Activated CD4-positive, alpha-beta T cell treated with anti-CD3 and anti-CD28 coated beads, Interleukin-2, amount 50 U/mL, for 16 hours (primary cell): ENCODE results near the gene MTCP1.

ENCODE experiments used
- DNase-seq: peaks from one replicate; pipeline ENCODE4 v3.0.0-alpha.2; 2020

MTCP1 gene, protein sequence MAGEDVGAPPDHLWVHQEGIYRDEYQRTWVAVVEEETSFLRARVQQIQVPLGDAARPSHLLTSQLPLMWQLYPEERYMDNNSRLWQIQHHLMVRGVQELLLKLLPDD

GRCh38 chrX:155070975-155071693 is at the start of gene MTCP1, which contains the start of the genes BRCC3 and CMC4:
Gene MTCP1, minus strand, starts transcription at chrX:155071136. Its CDS starts 5,126 bp downstream, at chrX:155066010.
Gene BRCC3, plus strand, starts transcription at chrX:155071508. Its CDS starts 20 bp downstream, at chrX:155071528.
Gene CMC4, minus strand, starts transcription at chrX:155071136. Its CDS starts 7,113 bp downstream, at chrX:155064023.
- peak; percentile 83 for DNase-seq

- DNase-seq = no peak
These were observed 44.4 kb upstream of the MTCP1 start for GRCh38 chrX:155115174-155115819.

- no peak for DNase-seq
These were observed 42.2 kb upstream of the MTCP1 start for GRCh38 chrX:155113097-155113496.

- DNase-seq = no peak
These were observed 41.2 kb upstream of the MTCP1 start for GRCh38 chrX:155112171-155112570.

DNA sequence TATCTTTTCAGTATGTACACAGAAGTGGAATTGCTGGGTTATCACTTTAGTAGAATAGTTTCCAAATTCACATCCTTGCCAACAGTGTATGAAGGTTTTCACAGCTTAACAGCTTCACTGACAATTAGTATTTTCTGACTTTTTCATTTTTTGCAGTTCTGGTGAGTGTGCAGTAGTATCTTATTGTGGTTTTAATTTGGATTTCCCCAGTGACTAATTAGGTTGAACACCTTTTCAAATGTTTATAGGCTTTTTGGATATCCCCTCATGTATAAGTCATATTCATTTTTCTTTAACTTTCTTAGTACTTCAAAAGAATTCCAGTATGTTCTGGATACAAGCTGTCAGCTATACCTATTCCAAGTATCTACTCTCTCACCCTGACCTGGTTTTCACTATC is 37.5 kb upstream of the MTCP1 start:
- peak; percentile 6 for DNase-seq

- no peak for DNase-seq
These were observed 35.0 kb upstream of the MTCP1 start for GRCh38 chrX:155105919-155106318.

GRCh38 chrX:155094468-155095061 is 23.6 kb upstream of the MTCP1 start:
- peak; percentile 41 for DNase-seq

- DNase-seq = no peak
These were observed 16.2 kb upstream of the MTCP1 start for GRCh38 chrX:155086961-155087735.

GRCh38 chrX:155086202-155086840 is 15.4 kb upstream of the MTCP1 start:
- peak; percentile 44 for DNase-seq

DNA sequence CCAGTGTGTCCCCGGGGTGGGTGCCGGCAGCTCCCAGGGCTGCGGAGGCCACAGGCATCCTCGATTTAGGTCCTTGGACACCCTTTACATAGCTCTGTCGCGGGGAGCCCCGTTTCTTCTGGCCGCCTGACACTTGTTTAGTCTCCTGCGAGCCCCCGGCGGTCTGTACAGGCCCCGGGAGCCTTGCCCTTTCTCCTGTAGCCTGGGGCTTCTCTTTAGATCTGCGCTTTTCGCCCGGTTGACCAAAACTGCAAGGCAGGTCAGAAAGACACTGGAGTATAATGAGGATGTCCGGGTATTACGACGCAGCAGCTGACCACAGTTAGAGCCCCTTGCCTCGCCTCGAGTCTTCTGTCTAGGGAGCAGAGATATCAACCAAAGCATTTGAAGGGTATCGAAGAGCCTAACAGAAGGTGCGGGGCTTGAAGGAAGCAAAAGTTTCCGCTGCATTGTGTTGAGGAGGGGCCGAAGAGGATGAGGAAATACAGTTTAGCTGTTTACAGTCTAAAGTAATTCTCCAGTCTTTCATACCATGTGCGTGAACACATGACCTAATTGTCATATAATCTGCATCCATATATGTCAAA is 851 bp upstream of the MTCP1 start:
- DNase-seq = no peak

GRCh38 chrX:155070663-155070974 is 317 bp downstream of the MTCP1 start:
- DNase-seq = no peak

GRCh38 chrX:155070038-155070437 is 898 bp downstream of the MTCP1 start:
- no peak for DNase-seq

DNA sequence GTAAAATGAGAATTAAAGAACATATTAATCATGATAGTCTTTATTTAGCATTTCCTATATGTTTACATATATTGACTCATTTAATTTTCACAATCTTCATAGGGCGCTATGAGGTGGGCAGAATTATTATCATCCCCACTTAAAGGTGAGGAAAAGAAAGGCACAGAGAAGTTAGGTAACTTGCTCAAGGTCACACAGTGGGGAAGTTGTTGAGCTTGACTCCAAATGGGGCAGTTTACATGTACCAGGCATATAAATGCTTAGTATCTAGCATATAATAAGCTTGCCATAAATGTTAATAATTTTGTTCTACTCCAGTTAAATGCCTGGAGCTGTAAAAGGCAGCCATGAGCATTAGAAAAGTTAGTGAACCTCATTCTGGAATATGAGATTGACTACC is 1.5 kb downstream of the MTCP1 start:
- no peak for DNase-seq

DNA sequence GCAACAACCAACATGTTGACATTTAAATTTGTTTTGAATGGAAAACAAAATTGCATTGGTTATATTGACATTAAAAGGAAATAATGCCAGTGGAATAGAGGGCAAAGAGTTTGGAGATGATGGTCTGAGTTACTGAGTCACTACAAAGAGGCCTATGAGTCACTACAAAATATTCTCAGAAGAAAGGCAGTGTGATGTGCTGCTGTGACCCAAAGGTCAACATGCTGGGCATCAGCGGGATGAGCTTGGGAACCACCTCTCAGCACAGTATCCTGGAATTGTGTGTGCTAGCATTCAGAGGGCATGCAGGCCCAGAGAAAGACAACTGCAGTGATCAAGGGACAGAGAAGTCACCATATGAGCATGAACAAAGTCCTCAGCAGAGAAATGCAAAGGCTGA is 2.8 kb downstream of the MTCP1 start:
- DNase-seq = no peak

GRCh38 chrX:155065035-155065734 is 5.8 kb downstream of the MTCP1 start:
- DNase-seq = no peak

- no peak for DNase-seq
These were observed 9.2 kb downstream of the MTCP1 start for GRCh38 chrX:155061760-155062159.

DNA sequence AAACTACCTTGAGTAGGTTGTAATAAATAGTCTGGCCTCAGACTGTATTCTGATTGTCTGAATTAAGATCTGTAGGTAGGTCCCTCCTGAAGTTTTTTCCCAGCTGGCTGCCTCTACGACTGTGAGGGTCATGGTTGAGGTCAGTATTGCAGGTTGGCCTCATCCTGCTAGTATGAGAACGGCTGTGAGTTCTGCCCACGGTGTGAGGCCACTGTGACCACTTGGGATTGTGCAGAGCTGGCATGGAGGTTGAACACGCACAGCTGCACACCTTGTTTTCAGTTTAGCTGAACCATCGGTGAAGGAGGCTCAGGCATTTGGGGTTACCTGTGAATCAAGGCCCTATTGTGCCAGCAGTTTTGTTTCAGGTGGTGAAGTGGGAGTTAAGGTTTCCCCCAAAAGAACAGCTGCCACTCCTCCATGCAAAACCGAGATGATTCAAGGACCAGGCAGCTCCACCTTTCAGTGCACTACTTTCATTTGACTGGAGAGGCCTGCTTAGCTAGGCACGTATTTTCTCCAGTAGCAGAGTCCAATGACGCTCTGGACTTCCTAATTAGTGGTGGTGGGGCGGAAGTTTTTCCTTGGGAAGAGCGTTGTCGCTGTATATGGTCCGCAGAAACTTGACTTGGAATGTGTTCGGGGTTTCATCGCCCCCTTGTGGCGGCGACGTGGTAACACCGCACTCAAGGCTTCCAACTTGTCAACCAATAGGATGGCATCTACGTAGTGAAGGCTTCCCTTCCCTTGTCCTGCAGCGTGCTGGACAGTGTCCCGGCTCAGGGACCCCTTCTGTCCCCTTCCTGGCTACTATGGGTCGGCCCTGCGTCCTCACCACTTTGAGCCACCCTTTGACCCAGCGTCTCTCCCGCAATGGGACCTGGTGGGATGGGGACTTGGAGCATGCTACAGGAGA is 13.8 kb downstream of the MTCP1 start:
- peak; percentile 58 for DNase-seq

DNA sequence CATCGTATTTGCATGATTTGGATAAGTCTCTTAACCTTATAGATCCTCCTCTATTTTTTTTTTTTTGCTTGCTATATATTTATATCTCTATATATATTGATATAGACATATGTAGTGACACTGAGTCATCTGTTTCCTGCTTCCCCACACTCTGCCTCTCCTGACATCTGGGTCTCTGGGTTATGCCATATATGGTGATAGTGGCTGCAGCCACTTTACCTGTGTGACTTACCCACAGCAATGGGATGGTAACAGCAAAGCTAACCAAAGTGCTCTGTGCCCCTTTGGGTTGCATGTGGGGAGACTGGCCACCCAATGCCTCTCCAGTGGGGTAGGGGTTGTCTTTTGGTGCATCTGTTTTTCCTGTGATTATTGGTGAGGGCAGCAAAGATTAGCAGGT is 14.5 kb downstream of the MTCP1 start:
- DNase-seq = peak; percentile 29

GRCh38 chrX:155055494-155055893 is 15.4 kb downstream of the MTCP1 start:
- no peak for DNase-seq

- DNase-seq = no peak
These were observed 16.7 kb downstream of the MTCP1 start for GRCh38 chrX:155054255-155054654.
